ENCODE data around the gene IL1RAPL1. TPM values are rescaled to one million over a fixed set of nuclear protein-coding genes. Genes with fewer than 3 reads are reported as not detected.
"Not testable (repeated sequence)": the region's sequence is repeated elsewhere in the genome, so short reads cannot be mapped to it uniquely, and the experiment has no call there.

IL1RAPL1 gene
- total RNA-seq, 1 experiment from 2014 or later = not detected

GRCh38 chrX:28757290-28757689 is 170.0 kb downstream of the IL1RAPL1 start:
- BruUV-seq (replicated peaks) = no TSS peak
- intact Hi-C loops (cut with micrococcal nuclease; ENCODE audit: unreplicated experiment) = no loop called here
- no peaks in the 10 kb centered on the region for H3K4me1 Mint-ChIP-seq (ENCODE audit: low read depth, unreplicated experiment)
- no peaks in the 10 kb centered on the region for H3K27me3 Mint-ChIP-seq (ENCODE audit: unreplicated experiment)
- H3K9me3 Mint-ChIP-seq (ENCODE audit: low read depth, unreplicated experiment) = peaks cover 4% of the 10 kb centered on the region
- no peaks in the 10 kb centered on the region for H3K36me3 Mint-ChIP-seq (ENCODE audit: insufficient read depth, unreplicated experiment)
- no peak for DNase-seq
- no peak for TF ChIP-seq CTCF (IDR thresholded peaks at IDR 0.05; ENCODE audit: unreplicated experiment)
- CTCF ChIA-PET = no interaction called here
- H3K27ac Mint-ChIP-seq (ENCODE audit: unreplicated experiment) = no peak overlapping the region
- H3K4me3 Mint-ChIP-seq (ENCODE audit: low read depth, unreplicated experiment) = no peak overlapping the region

GRCh38 chrX:28766561-28766960 is 179.3 kb downstream of the IL1RAPL1 start:
- BruUV-seq (replicated peaks); H3K9me3 Mint-ChIP-seq (ENCODE audit: low read depth, unreplicated experiment); H3K36me3 Mint-ChIP-seq (ENCODE audit: insufficient read depth, unreplicated experiment); H3K4me3 Mint-ChIP-seq (ENCODE audit: low read depth, unreplicated experiment); DNase-seq; intact Hi-C loops (cut with micrococcal nuclease; ENCODE audit: unreplicated experiment); H3K27me3 Mint-ChIP-seq (ENCODE audit: unreplicated experiment); H3K27ac Mint-ChIP-seq (ENCODE audit: unreplicated experiment); H3K4me1 Mint-ChIP-seq (ENCODE audit: low read depth, unreplicated experiment); CTCF ChIA-PET: not testable (repeated sequence)

- Mint-ChIP-seq H3K27ac (ENCODE audit: unreplicated experiment) (no peak overlapping the region), H3K4me1 (ENCODE audit: low read depth, unreplicated experiment) (no peaks in the 10 kb centered on the region), H3K4me3 (ENCODE audit: low read depth, unreplicated experiment) (no peak overlapping the region), H3K9me3 (ENCODE audit: low read depth, unreplicated experiment) (no peaks in the 10 kb centered on the region), H3K27me3 (ENCODE audit: unreplicated experiment) (no peaks in the 10 kb centered on the region), H3K36me3 (ENCODE audit: insufficient read depth, unreplicated experiment) (no peaks in the 10 kb centered on the region)
- BruUV-seq (replicated peaks) = no TSS peak
- DNase-seq = no peak
- intact Hi-C loops (cut with micrococcal nuclease; ENCODE audit: unreplicated experiment) = no loop called here
- no peak for TF ChIP-seq CTCF (IDR thresholded peaks at IDR 0.05; ENCODE audit: unreplicated experiment)
- CTCF ChIA-PET = no interaction called here
These were observed 186.6 kb downstream of the IL1RAPL1 start for GRCh38 chrX:28773807-28774206.

- CTCF ChIA-PET = no interaction called here
- intact Hi-C loops (cut with micrococcal nuclease; ENCODE audit: unreplicated experiment) = no loop called here
- BruUV-seq (replicated peaks) = no TSS peak
- H3K27me3 Mint-ChIP-seq (ENCODE audit: unreplicated experiment) = no peaks in the 10 kb centered on the region
- TF ChIP-seq CTCF (IDR thresholded peaks at IDR 0.05; ENCODE audit: unreplicated experiment) = no peak
- H3K4me1 Mint-ChIP-seq (ENCODE audit: low read depth, unreplicated experiment) = no peaks in the 10 kb centered on the region
- no peak overlapping the region for H3K27ac Mint-ChIP-seq (ENCODE audit: unreplicated experiment)
- H3K36me3 Mint-ChIP-seq (ENCODE audit: insufficient read depth, unreplicated experiment) = no peaks in the 10 kb centered on the region
- DNase-seq = peak; percentile 0
- no peak overlapping the region for H3K4me3 Mint-ChIP-seq (ENCODE audit: low read depth, unreplicated experiment)
- H3K9me3 Mint-ChIP-seq (ENCODE audit: low read depth, unreplicated experiment) = peaks cover 4% of the 10 kb centered on the region
These were observed 200.0 kb downstream of the IL1RAPL1 start for GRCh38 chrX:28787206-28787605.

GRCh38 chrX:28800671-28801070 is 213.4 kb downstream of the IL1RAPL1 start:
- H3K36me3 Mint-ChIP-seq (ENCODE audit: insufficient read depth, unreplicated experiment); H3K4me3 Mint-ChIP-seq (ENCODE audit: low read depth, unreplicated experiment); DNase-seq; BruUV-seq (replicated peaks); intact Hi-C loops (cut with micrococcal nuclease; ENCODE audit: unreplicated experiment); H3K27me3 Mint-ChIP-seq (ENCODE audit: unreplicated experiment); CTCF ChIA-PET; H3K4me1 Mint-ChIP-seq (ENCODE audit: low read depth, unreplicated experiment); H3K27ac Mint-ChIP-seq (ENCODE audit: unreplicated experiment): not testable (repeated sequence)
- H3K9me3 Mint-ChIP-seq (ENCODE audit: low read depth, unreplicated experiment) = peaks cover 11% of the 10 kb centered on the region
